Nephron progenitor cell (in vitro differentiated cells): ENCODE measurements around the gene LIMS2.
A peak's percentile ranks its signal among the peaks of the same experiment; 100 is the strongest.

Experiments used
- DNase-seq: peaks from one replicate; pipeline ENCODE4 v3.0.0; 2021
- H3K27ac Mint-ChIP-seq: 2 replicates; pipeline ENCODE4 v1.8.0; 2021; ENCODE audit warnings: mild to moderate bottlenecking, moderate library complexity, mixed read lengths
- H3K27me3 Mint-ChIP-seq: 2 replicates; pipeline ENCODE4 v1.8.0; 2021; ENCODE audit warnings: mild to moderate bottlenecking, low read depth, mixed read lengths; ENCODE audit not compliant: poor library complexity
- H3K36me3 Mint-ChIP-seq: 2 replicates; pipeline ENCODE4 v1.8.0; 2021; ENCODE audit warnings: low read depth, mixed read lengths
- H3K4me1 Mint-ChIP-seq: 2 replicates; pipeline ENCODE4 v1.8.0; 2021; ENCODE audit warnings: mixed read lengths
- H3K4me3 Mint-ChIP-seq: 2 replicates; pipeline ENCODE4 v1.8.0; 2021; ENCODE audit warnings: mild to moderate bottlenecking, moderate library complexity, mixed read lengths
- H3K9me3 Mint-ChIP-seq: 2 replicates; pipeline ENCODE4 v1.8.0; 2021; ENCODE audit warnings: mild to moderate bottlenecking, moderate library complexity, mixed read lengths
- CTCF ChIP-seq: fragments of 200-600 bp; sonication (generic); IDR thresholded peaks from 2 replicates; pipeline ENCODE4 v1.5.0; 2021; ENCODE audit warnings: antibody characterized with exemption

Gene LIMS2

GRCh38 chr2:127663566-127664064, 11.7 kb downstream of the LIMS2 start:
- no peak for TF ChIP-seq CTCF
- Mint-ChIP-seq H3K9me3 (peaks cover 6% of the 10 kb centered on the region), H3K27me3 (peaks cover 68% of the 10 kb centered on the region), H3K27ac (no peak overlapping the region), H3K4me3 (peak overlapping the region; percentile 30), H3K36me3 (no peaks in the 10 kb centered on the region), H3K4me1 (peaks cover 32% of the 10 kb centered on the region)
- DNase-seq: no peak

- Mint-ChIP-seq H3K9me3 (peaks cover 6% of the 10 kb centered on the region), H3K27me3 (peaks cover 64% of the 10 kb centered on the region), H3K4me1 (peaks cover 32% of the 10 kb centered on the region), H3K4me3 (no peak overlapping the region), H3K36me3 (no peaks in the 10 kb centered on the region), H3K27ac (no peak overlapping the region)
- peak; percentile 2 for DNase-seq
- no peak for TF ChIP-seq CTCF
These were observed 12.3 kb downstream of the LIMS2 start for GRCh38 chr2:127662937-127663565.

GRCh38 chr2:127661949-127662510, 13.3 kb downstream of the LIMS2 start:
- peaks cover 55% of the 10 kb centered on the region for H3K27me3 Mint-ChIP-seq
- H3K36me3 Mint-ChIP-seq: no peaks in the 10 kb centered on the region
- peaks cover 32% of the 10 kb centered on the region for H3K4me1 Mint-ChIP-seq
- DNase-seq: peak; percentile 3
- no peak overlapping the region for H3K27ac Mint-ChIP-seq
- H3K9me3 Mint-ChIP-seq: no peaks in the 10 kb centered on the region
- TF ChIP-seq CTCF: no peak
- H3K4me3 Mint-ChIP-seq: no peak overlapping the region

- DNase-seq: no peak
- TF ChIP-seq CTCF: no peak
- Mint-ChIP-seq H3K27me3 (peaks cover 46% of the 10 kb centered on the region), H3K4me1 (peaks cover 32% of the 10 kb centered on the region), H3K4me3 (no peak overlapping the region), H3K36me3 (no peaks in the 10 kb centered on the region), H3K27ac (no peak overlapping the region), H3K9me3 (no peaks in the 10 kb centered on the region)
These were observed 14.2 kb downstream of the LIMS2 start for GRCh38 chr2:127661072-127661649.

GRCh38 chr2:127660291-127660578, 15.1 kb downstream of the LIMS2 start:
- no peaks in the 10 kb centered on the region for H3K9me3 Mint-ChIP-seq
- H3K27me3 Mint-ChIP-seq: peaks cover 37% of the 10 kb centered on the region
- H3K36me3 Mint-ChIP-seq: no peaks in the 10 kb centered on the region
- H3K4me3 Mint-ChIP-seq: no peak overlapping the region
- no peak overlapping the region for H3K27ac Mint-ChIP-seq
- TF ChIP-seq CTCF: no peak
- DNase-seq: no peak
- H3K4me1 Mint-ChIP-seq: peaks cover 32% of the 10 kb centered on the region
